Measurements from ENCODE around the gene ABCA8. TPM values are rescaled to one million over a fixed set of nuclear protein-coding genes. Genes with fewer than 3 reads are reported as not detected.
A peak's percentile ranks its signal among the peaks of the same experiment; 100 is the strongest.
"Not testable (repeated sequence)": the region's sequence is repeated elsewhere in the genome, so short reads cannot be mapped to it uniquely, and the experiment has no call there.

Gene ABCA8
- polyA plus RNA-seq (2013, experiment 1 of 2) = 0.03 TPM
- not detected for polyA plus RNA-seq (2013, experiment 2 of 2)

DNA sequence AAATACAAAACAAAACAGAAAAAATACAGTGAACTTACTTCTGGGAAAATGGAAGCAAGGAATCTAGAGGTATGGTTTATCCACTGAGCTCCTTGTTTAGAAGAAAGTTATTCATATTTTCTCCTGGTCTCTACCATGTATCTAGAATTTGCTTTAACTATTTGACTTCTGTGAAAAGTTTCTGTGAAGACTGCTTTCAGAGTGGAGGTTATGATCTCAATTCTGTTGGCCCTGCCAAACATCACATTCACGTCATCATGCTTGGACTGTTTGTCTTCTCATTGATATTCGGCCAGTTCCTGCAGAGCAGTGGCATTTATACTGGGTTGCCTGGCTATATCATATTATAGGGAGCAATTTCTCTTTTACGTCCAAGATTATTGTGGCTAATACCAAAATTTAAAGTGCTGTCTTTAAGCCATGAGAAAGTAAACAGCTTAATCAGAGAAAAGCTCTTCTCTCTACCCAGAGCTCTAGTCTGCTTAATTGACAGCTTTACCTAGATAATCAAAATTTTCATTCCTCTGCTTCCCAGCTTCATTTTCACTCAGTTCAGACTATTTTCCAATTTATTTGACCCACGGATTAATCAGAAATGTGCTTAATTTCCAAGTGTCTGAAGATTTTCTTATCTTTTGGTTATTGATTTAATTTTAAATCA, at the start of gene ABCA8:
Gene ABCA8, minus strand, starts transcription at position 212 of the 661 bp plus-strand sequence. CDS start 13,358 bp downstream, outside the sequence.
- H3K4ac ChIP-seq (ENCODE audit: low read length) = no peak within 1 kb of the TSS
- peak within 1 kb of the TSS in 1 of 2 donors; percentile 47 for H3K4me3 ChIP-seq (ENCODE audit: low read length in 2 of 2)
- no peak within 1 kb of the TSS for H2BK12ac ChIP-seq (ENCODE audit: low read length)
- no peak for DNase-seq (ENCODE audit: low spot score)
- no peak within 1 kb of the TSS for H3K27ac ChIP-seq (replicated peaks; ENCODE audit: low read length)
- H4K8ac ChIP-seq (ENCODE audit: low read depth, low read length) = no peak within 1 kb of the TSS
- H3K9me3 ChIP-seq (replicated peaks in 1 of 2; ENCODE audit: control insufficient read depth in 2 of 2, insufficient read depth in 1 of 2, low read depth in 1 of 2, low read length in 2 of 2) = no peaks in the 10 kb centered on the region
- H3K9ac ChIP-seq (ENCODE audit: low read depth, low read length, poor library complexity) = no peak within 1 kb of the TSS
- H2AK5ac ChIP-seq (ENCODE audit: low read depth, low read length) = no peak within 1 kb of the TSS
- H3K18ac ChIP-seq (ENCODE audit: low read length) = no peak within 1 kb of the TSS
- no peak within 1 kb of the TSS for H3K14ac ChIP-seq (ENCODE audit: low read length)
- WGBS, 2 donors (ENCODE audit: extremely low coverage in 2 of 2, insufficient read length in 2 of 2, insufficient replicate concordance in 1 of 2) = no CpG with 5 or more reads among the region's 4 CpGs
- H4K91ac ChIP-seq (ENCODE audit: low read depth, low read length, poor library complexity) = no peak within 1 kb of the TSS
- H3K27me3 ChIP-seq (ENCODE audit: control insufficient read depth in 3 of 3, insufficient read depth in 3 of 3, low read depth in 1 of 3, low read length in 3 of 3) = no peaks in the 10 kb centered on the region
- no peak within 1 kb of the TSS for H3K23ac ChIP-seq (ENCODE audit: low read depth, low read length, poor library complexity)
- H2BK5ac ChIP-seq (ENCODE audit: low read length) = no peak within 1 kb of the TSS
- H3K79me1 ChIP-seq (ENCODE audit: low read depth, low read length) = no peaks in the 10 kb centered on the region
- H3K4me1 ChIP-seq (ENCODE audit: control insufficient read depth in 2 of 2, insufficient read depth in 1 of 2, low read depth in 1 of 2, low read length in 2 of 2) = no peaks in the 10 kb centered on the region
- H3K4me2 ChIP-seq (ENCODE audit: insufficient read depth, low read length, poor library complexity, severe bottlenecking) = no peak within 1 kb of the TSS
- H2BK15ac ChIP-seq (ENCODE audit: low read length) = no peak within 1 kb of the TSS
- no peak within 1 kb of the TSS for H2BK120ac ChIP-seq (ENCODE audit: low read depth, low read length)
- peak within 1 kb of the TSS; percentile 74 for H2AFZ ChIP-seq (ENCODE audit: low read length)
- no peaks in the 10 kb centered on the region for H3K36me3 ChIP-seq (replicated peaks in 1 of 2; ENCODE audit: control insufficient read depth in 2 of 2, insufficient read depth in 2 of 2, low read length in 2 of 2)

DNA sequence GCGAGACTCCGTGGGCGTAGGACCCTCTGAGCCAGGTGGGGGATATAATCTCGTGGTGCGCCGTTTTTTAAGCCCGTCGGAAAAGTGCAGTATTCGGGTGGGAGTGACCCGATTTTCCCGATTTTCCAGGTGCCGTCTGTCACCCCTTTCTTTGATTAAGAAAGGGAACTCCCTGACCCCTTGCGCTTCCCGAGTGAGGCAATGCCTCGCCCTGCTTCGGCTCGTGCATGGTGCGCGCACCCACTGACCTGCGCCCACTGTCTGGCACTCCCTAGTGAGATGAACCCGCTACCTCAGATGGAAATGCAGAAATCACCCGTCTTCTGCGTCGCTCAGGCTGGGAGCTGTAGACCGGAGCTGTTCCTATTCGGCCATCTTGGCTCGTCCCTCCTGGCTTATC, 49.6 kb upstream of the ABCA8 start:
- H2BK15ac ChIP-seq (ENCODE audit: low read length); H4K91ac ChIP-seq (ENCODE audit: low read depth, low read length, poor library complexity); H3K27me3 ChIP-seq (ENCODE audit: control insufficient read depth in 3 of 3, insufficient read depth in 3 of 3, low read depth in 1 of 3, low read length in 3 of 3); H2BK120ac ChIP-seq (ENCODE audit: low read depth, low read length); H3K18ac ChIP-seq (ENCODE audit: low read length); H3K4me3 ChIP-seq (ENCODE audit: low read length in 2 of 2); H2BK12ac ChIP-seq (ENCODE audit: low read length); H3K4me1 ChIP-seq (ENCODE audit: control insufficient read depth in 2 of 2, insufficient read depth in 1 of 2, low read depth in 1 of 2, low read length in 2 of 2); H2AK5ac ChIP-seq (ENCODE audit: low read depth, low read length); H3K9ac ChIP-seq (ENCODE audit: low read depth, low read length, poor library complexity); DNase-seq (ENCODE audit: low spot score); H3K14ac ChIP-seq (ENCODE audit: low read length); H3K79me1 ChIP-seq (ENCODE audit: low read depth, low read length); H4K8ac ChIP-seq (ENCODE audit: low read depth, low read length); H3K4me2 ChIP-seq (ENCODE audit: insufficient read depth, low read length, poor library complexity, severe bottlenecking); H3K9me3 ChIP-seq (replicated peaks in 1 of 2; ENCODE audit: control insufficient read depth in 2 of 2, insufficient read depth in 1 of 2, low read depth in 1 of 2, low read length in 2 of 2); H3K4ac ChIP-seq (ENCODE audit: low read length); H3K27ac ChIP-seq (replicated peaks; ENCODE audit: low read length); H2BK5ac ChIP-seq (ENCODE audit: low read length); H2AFZ ChIP-seq (ENCODE audit: low read length); H3K23ac ChIP-seq (ENCODE audit: low read depth, low read length, poor library complexity); H3K36me3 ChIP-seq (replicated peaks in 1 of 2; ENCODE audit: control insufficient read depth in 2 of 2, insufficient read depth in 2 of 2, low read length in 2 of 2): not testable (repeated sequence)
- no CpG with 5 or more reads among the region's 27 CpGs for WGBS, 2 donors (ENCODE audit: extremely low coverage in 2 of 2, insufficient read length in 2 of 2, insufficient replicate concordance in 1 of 2)

- H3K27me3 ChIP-seq (ENCODE audit: control insufficient read depth in 3 of 3, insufficient read depth in 3 of 3, low read depth in 1 of 3, low read length in 3 of 3); H3K4me1 ChIP-seq (ENCODE audit: control insufficient read depth in 2 of 2, insufficient read depth in 1 of 2, low read depth in 1 of 2, low read length in 2 of 2): not testable (repeated sequence)
These were observed 44.6 kb upstream of the ABCA8 start for GRCh38 chr17:68999743-69000142.

GRCh38 chr17:68993112-68993511, 37.9 kb upstream of the ABCA8 start:
- no peaks in the 10 kb centered on the region for H3K36me3 ChIP-seq (replicated peaks in 1 of 2; ENCODE audit: control insufficient read depth in 2 of 2, insufficient read depth in 2 of 2, low read length in 2 of 2)
- no peak for DNase-seq (ENCODE audit: low spot score)
- H2BK120ac ChIP-seq (ENCODE audit: low read depth, low read length) = no peak overlapping the region
- no peak overlapping the region for H3K23ac ChIP-seq (ENCODE audit: low read depth, low read length, poor library complexity)
- H3K9ac ChIP-seq (ENCODE audit: low read depth, low read length, poor library complexity) = no peak overlapping the region
- no peak overlapping the region for H3K4me2 ChIP-seq (ENCODE audit: insufficient read depth, low read length, poor library complexity, severe bottlenecking)
- no CpG with 5 or more reads among the region's 4 CpGs for WGBS, 2 donors (ENCODE audit: extremely low coverage in 2 of 2, insufficient read length in 2 of 2, insufficient replicate concordance in 1 of 2)
- no peak overlapping the region for H4K8ac ChIP-seq (ENCODE audit: low read depth, low read length)
- no peak overlapping the region for H3K27ac ChIP-seq (replicated peaks; ENCODE audit: low read length)
- no peak overlapping the region for H2AFZ ChIP-seq (ENCODE audit: low read length)
- H3K9me3 ChIP-seq (replicated peaks in 1 of 2; ENCODE audit: control insufficient read depth in 2 of 2, insufficient read depth in 1 of 2, low read depth in 1 of 2, low read length in 2 of 2) = no peaks in the 10 kb centered on the region
- H2AK5ac ChIP-seq (ENCODE audit: low read depth, low read length) = no peak overlapping the region
- H4K91ac ChIP-seq (ENCODE audit: low read depth, low read length, poor library complexity) = no peak overlapping the region
- H3K4ac ChIP-seq (ENCODE audit: low read length) = no peak overlapping the region
- no peak overlapping the region for H3K18ac ChIP-seq (ENCODE audit: low read length)
- H2BK15ac ChIP-seq (ENCODE audit: low read length) = no peak overlapping the region
- H3K79me1 ChIP-seq (ENCODE audit: low read depth, low read length) = no peaks in the 10 kb centered on the region
- H2BK12ac ChIP-seq (ENCODE audit: low read length) = no peak overlapping the region
- no peak overlapping the region for H3K4me3 ChIP-seq (ENCODE audit: low read length in 2 of 2)
- H3K14ac ChIP-seq (ENCODE audit: low read length) = no peak overlapping the region
- H2BK5ac ChIP-seq (ENCODE audit: low read length) = no peak overlapping the region
- no peaks in the 10 kb centered on the region for H3K27me3 ChIP-seq (ENCODE audit: control insufficient read depth in 3 of 3, insufficient read depth in 3 of 3, low read depth in 1 of 3, low read length in 3 of 3)
- no peaks in the 10 kb centered on the region for H3K4me1 ChIP-seq (ENCODE audit: control insufficient read depth in 2 of 2, insufficient read depth in 1 of 2, low read depth in 1 of 2, low read length in 2 of 2)

More at GRCh38 chr17:68999743-69000142, 44.6 kb upstream of the ABCA8 start:
- not testable (repeated sequence) for H2BK12ac ChIP-seq (ENCODE audit: low read length); H3K27ac ChIP-seq (replicated peaks; ENCODE audit: low read length); H2BK120ac ChIP-seq (ENCODE audit: low read depth, low read length); H3K79me1 ChIP-seq (ENCODE audit: low read depth, low read length); H2BK5ac ChIP-seq (ENCODE audit: low read length); H3K14ac ChIP-seq (ENCODE audit: low read length); H2AFZ ChIP-seq (ENCODE audit: low read length); H3K4me3 ChIP-seq (ENCODE audit: low read length in 2 of 2); H3K18ac ChIP-seq (ENCODE audit: low read length); H4K91ac ChIP-seq (ENCODE audit: low read depth, low read length, poor library complexity); H3K4me2 ChIP-seq (ENCODE audit: insufficient read depth, low read length, poor library complexity, severe bottlenecking); H3K23ac ChIP-seq (ENCODE audit: low read depth, low read length, poor library complexity); H3K9me3 ChIP-seq (replicated peaks in 1 of 2; ENCODE audit: control insufficient read depth in 2 of 2, insufficient read depth in 1 of 2, low read depth in 1 of 2, low read length in 2 of 2); H2AK5ac ChIP-seq (ENCODE audit: low read depth, low read length); H4K8ac ChIP-seq (ENCODE audit: low read depth, low read length); H3K36me3 ChIP-seq (replicated peaks in 1 of 2; ENCODE audit: control insufficient read depth in 2 of 2, insufficient read depth in 2 of 2, low read length in 2 of 2); H3K9ac ChIP-seq (ENCODE audit: low read depth, low read length, poor library complexity); H2BK15ac ChIP-seq (ENCODE audit: low read length); H3K4ac ChIP-seq (ENCODE audit: low read length); DNase-seq (ENCODE audit: low spot score)
- WGBS, 2 donors (ENCODE audit: extremely low coverage in 2 of 2, insufficient read length in 2 of 2, insufficient replicate concordance in 1 of 2) = no CpG with 5 or more reads among the region's 3 CpGs

Data from neuronal stem cell (in vitro differentiated cells).